HUES6 (cell line): Measurements from ENCODE around the gene PPP2R5C.
A peak's percentile ranks its signal among the peaks of the same experiment; 100 is the strongest.
"Not testable (repeated sequence)": the region's sequence is repeated elsewhere in the genome, so short reads cannot be mapped to it uniquely, and the experiment has no call there.

Experiments
- H3K27ac ChIP-seq: 2 replicates; pipeline ENCODE4 v1.7.0; 2013; ENCODE audit warnings: low read depth, mild to moderate bottlenecking, low read length, inconsistent platforms
- H3K27me3 ChIP-seq: 2 replicates; pipeline ENCODE4 v1.6.1; 2013; ENCODE audit warnings: low read length; ENCODE audit not compliant: control insufficient read depth, insufficient read depth
- H3K36me3 ChIP-seq: 2 replicates; pipeline ENCODE4 v1.6.1; 2013; ENCODE audit warnings: low read length; ENCODE audit not compliant: control insufficient read depth, insufficient read depth
- H3K4me1 ChIP-seq: 2 replicates; pipeline ENCODE4 v1.6.1; 2013; ENCODE audit warnings: low read length; ENCODE audit not compliant: control insufficient read depth, insufficient read depth
- H3K4me3 ChIP-seq: 2 replicates; pipeline ENCODE4 v1.5.1; 2013; ENCODE audit warnings: low read depth, low read length
- H3K9ac ChIP-seq: one replicate; pipeline ENCODE4 v1.6.1; 2013; ENCODE audit warnings: mild to moderate bottlenecking, low read length
- H3K9me3 ChIP-seq: 2 replicates; pipeline ENCODE4 v1.6.1; 2013; ENCODE audit warnings: low read depth, low read length; ENCODE audit not compliant: control insufficient read depth, insufficient read depth

The PPP2R5C gene

GRCh38 chr14:101788016-101788635, 26.6 kb downstream of the PPP2R5C start:
- Histone ChIP-seq H3K9ac (no peak overlapping the region), H3K9me3 (no peaks in the 10 kb centered on the region), H3K4me1 (no peaks in the 10 kb centered on the region), H3K36me3 (no peaks in the 10 kb centered on the region), H3K4me3 (no peak overlapping the region), H3K27me3 (peaks cover 2% of the 10 kb centered on the region; the same call in 1 of the 2 replicates), H3K27ac (no peak overlapping the region)

GRCh38 chr14:101789222-101789621, 27.7 kb downstream of the PPP2R5C start:
- no peak overlapping the region for H3K9ac ChIP-seq
- H3K9me3 ChIP-seq: no peaks in the 10 kb centered on the region
- no peaks in the 10 kb centered on the region for H3K36me3 ChIP-seq
- H3K27me3 ChIP-seq: peaks cover 2% of the 10 kb centered on the region; the same call in 1 of the 2 replicates
- H3K27ac ChIP-seq: no peak overlapping the region
- H3K4me1 ChIP-seq: no peaks in the 10 kb centered on the region
- H3K4me3 ChIP-seq: no peak overlapping the region

- Histone ChIP-seq H3K4me3 (no peak overlapping the region), H3K27ac (no peak overlapping the region)
Observed at GRCh38 chr14:101790232-101790631, 28.7 kb downstream of the PPP2R5C start.

GRCh38 chr14:101791919-101792572, 30.5 kb downstream of the PPP2R5C start:
- H3K27ac ChIP-seq: no peak overlapping the region
- no peak overlapping the region for H3K4me3 ChIP-seq
- no peak overlapping the region for H3K9ac ChIP-seq

More at GRCh38 chr14:101790232-101790631, 28.7 kb downstream of the PPP2R5C start:
- Histone ChIP-seq H3K9me3 (no peaks in the 10 kb centered on the region), H3K9ac (no peak overlapping the region), H3K36me3 (no peaks in the 10 kb centered on the region), H3K27me3 (no peaks in the 10 kb centered on the region; the same call in 1 of the 2 replicates), H3K4me1 (no peaks in the 10 kb centered on the region)

GRCh38 chr14:101796016-101796415, 34.5 kb downstream of the PPP2R5C start:
- H3K9ac ChIP-seq: no peak overlapping the region
- no peaks in the 10 kb centered on the region for H3K9me3 ChIP-seq
- no peaks in the 10 kb centered on the region for H3K4me1 ChIP-seq
- H3K4me3 ChIP-seq: no peak overlapping the region
- no peak overlapping the region for H3K27ac ChIP-seq
- H3K27me3 ChIP-seq: no peaks in the 10 kb centered on the region
- no peaks in the 10 kb centered on the region for H3K36me3 ChIP-seq

More at GRCh38 chr14:101791919-101792572, 30.5 kb downstream of the PPP2R5C start:
- Histone ChIP-seq H3K4me1 (no peaks in the 10 kb centered on the region), H3K9me3 (no peaks in the 10 kb centered on the region), H3K27me3 (no peaks in the 10 kb centered on the region), H3K36me3 (no peaks in the 10 kb centered on the region)

- Histone ChIP-seq H3K27me3 (no peaks in the 10 kb centered on the region), H3K4me1 (no peaks in the 10 kb centered on the region), H3K27ac (no peak overlapping the region), H3K4me3 (no peak overlapping the region), H3K9ac (no peak overlapping the region), H3K9me3 (no peaks in the 10 kb centered on the region), H3K36me3 (no peaks in the 10 kb centered on the region)
Observed at GRCh38 chr14:101796479-101796878, 35.0 kb downstream of the PPP2R5C start.

- Histone ChIP-seq H3K9me3 (no peaks in the 10 kb centered on the region), H3K27me3 (no peaks in the 10 kb centered on the region), H3K4me1 (no peaks in the 10 kb centered on the region), H3K36me3 (no peaks in the 10 kb centered on the region), H3K4me3 (no peak overlapping the region), H3K27ac (no peak overlapping the region), H3K9ac (no peak overlapping the region)
Observed at GRCh38 chr14:101797856-101798255, 36.3 kb downstream of the PPP2R5C start.

- not testable (repeated sequence) for H3K27ac ChIP-seq, H3K9ac ChIP-seq, H3K4me1 ChIP-seq, H3K4me3 ChIP-seq, H3K27me3 ChIP-seq, H3K9me3 ChIP-seq, H3K36me3 ChIP-seq
Observed at GRCh38 chr14:101804373-101804772, 42.9 kb downstream of the PPP2R5C start.

- H3K27me3 ChIP-seq, H3K4me3 ChIP-seq, H3K9me3 ChIP-seq, H3K36me3 ChIP-seq, H3K9ac ChIP-seq, H3K4me1 ChIP-seq, H3K27ac ChIP-seq: not testable (repeated sequence)
Observed at GRCh38 chr14:101806252-101806651, 44.7 kb downstream of the PPP2R5C start.

- Histone ChIP-seq H3K27me3 (no peaks in the 10 kb centered on the region), H3K36me3 (no peaks in the 10 kb centered on the region), H3K27ac (no peak overlapping the region), H3K4me1 (peaks cover 6% of the 10 kb centered on the region), H3K4me3 (0 out of 2 replicates have a peak overlapping the region, but pooled peaks have one; percentile 18), H3K9me3 (no peaks in the 10 kb centered on the region), H3K9ac (no peak overlapping the region)
Observed at GRCh38 chr14:101808020-101808641, 46.6 kb downstream of the PPP2R5C start.
